ENCODE results near the gene CFAP299. TPM values are rescaled to one million over a fixed set of nuclear protein-coding genes. Genes with fewer than 3 reads are reported as not detected.

Gene CFAP299
- total and polyA plus RNA-seq, 2 of the 13 experiments (the other 11 are each of a cell fraction or from before 2014, with no cell fraction given), result not detected

GRCh38 chr4:80948995-80949394, 613.5 kb downstream of the CFAP299 start:
- FAIRE-seq, result no peak
- H3K79me2 ChIP-seq (ENCODE audit: insufficient read depth, low read length), result no peaks in the 10 kb centered on the region
- in situ Hi-C loops (cut with HindIII; ENCODE audit: extremely low pct_ligation_motif_present, low pct_unique_long_range_greater_than_20kb) (no loop called here), intact Hi-C loops (cut with micrococcal nuclease; ENCODE audit: unreplicated experiment) (no loop called here)
- no peak overlapping the region for H3K4me2 ChIP-seq (ENCODE audit: low read depth, low read length)
- no peaks in the 10 kb centered on the region for H3K27me3 ChIP-seq (ENCODE audit: control insufficient read depth in 1 of 2, insufficient read depth in 2 of 2, low read length in 2 of 2)
- H3K36me3 ChIP-seq (replicated peaks in 1 of 2; ENCODE audit: control insufficient read depth in 1 of 2, insufficient read depth in 2 of 2, low read length in 2 of 2), result no peaks in the 10 kb centered on the region
- no peaks in the 10 kb centered on the region for H3K4me1 ChIP-seq (ENCODE audit: insufficient read depth, low read length)
- no peaks in the 10 kb centered on the region for H4K20me1 ChIP-seq (ENCODE audit: insufficient read depth, low read length)
- no peaks in the 10 kb centered on the region for H3K9me3 ChIP-seq (ENCODE audit: low read length)
- BruUV-seq (replicated peaks), result no TSS peak
- no peak for DNase-seq (ENCODE audit: low spot score)
- CTCF ChIA-PET (ENCODE audit: low intra/inter-chr PET ratio, low total read pairs), result no interaction called here
- no peak overlapping the region for H3K27ac ChIP-seq (ENCODE audit: extremely low read length, insufficient read depth, low read length)
- no peak overlapping the region for H3K4me3 ChIP-seq (replicated peaks in 1 of 3; ENCODE audit: insufficient read depth in 1 of 3, low read depth in 2 of 3, low read length in 3 of 3)
- no peak overlapping the region for H3K9ac ChIP-seq (ENCODE audit: insufficient read depth, low read depth, low read length)
- ATAC-seq, result no peak
- POLR2A ChIA-PET, result no interaction called here
- H2AFZ ChIP-seq (ENCODE audit: low read length), result no peak overlapping the region
- TF ChIP-seq ZFY (CRISPR knock-in tag; IDR thresholded peaks at IDR 0.05) (no peak), ZNF225 (CRISPR knock-in tag; IDR thresholded peaks at IDR 0.05) (no peak), HNF1A (IDR thresholded peaks at IDR 0.05; ENCODE audit: low read depth) (no peak), HNF1A (CRISPR knock-in tag; IDR thresholded peaks at IDR 0.05; ENCODE audit: borderline replicate concordance) (no peak), TRIM22 (IDR thresholded peaks at IDR 0.05) (no peak), ZNF121 (CRISPR knock-in tag; IDR thresholded peaks at IDR 0.05) (no peak), ZNF782 (CRISPR knock-in tag; IDR thresholded peaks at IDR 0.05; ENCODE audit: borderline replicate concordance) (no peak), ZNF567 (CRISPR knock-in tag; IDR thresholded peaks at IDR 0.05; ENCODE audit: borderline replicate concordance) (no peak), MTA3 (CRISPR knock-in tag; IDR thresholded peaks at IDR 0.05) (no peak), ZNF460 (CRISPR knock-in tag; IDR thresholded peaks at IDR 0.05; ENCODE audit: borderline replicate concordance) (no peak), NR3C1 (CRISPR knock-in tag; IDR thresholded peaks at IDR 0.05) (no peak), RNF219 (CRISPR knock-in tag; IDR thresholded peaks at IDR 0.05) (no peak), SMAD1 (CRISPR knock-in tag; IDR thresholded peaks at IDR 0.05; ENCODE audit: borderline replicate concordance, low read depth) (no peak), RFXANK (CRISPR knock-in tag; IDR thresholded peaks at IDR 0.05) (no peak), HOMEZ (CRISPR knock-in tag; IDR thresholded peaks at IDR 0.05; ENCODE audit: low read depth) (no peak), ZNF841 (CRISPR knock-in tag; IDR thresholded peaks at IDR 0.05; ENCODE audit: borderline replicate concordance) (no peak)

Data from HepG2 (cell line).